HPDE6-E6E7 (cell line): ENCODE data around the gene AK8.

ENCODE experiments used
- DNase-seq: peaks from one replicate; pipeline ENCODE4 v3.0.0; 2011; ENCODE audit warnings: missing footprints; ENCODE audit errors: extremely low spot score

AK8 gene

DNA sequence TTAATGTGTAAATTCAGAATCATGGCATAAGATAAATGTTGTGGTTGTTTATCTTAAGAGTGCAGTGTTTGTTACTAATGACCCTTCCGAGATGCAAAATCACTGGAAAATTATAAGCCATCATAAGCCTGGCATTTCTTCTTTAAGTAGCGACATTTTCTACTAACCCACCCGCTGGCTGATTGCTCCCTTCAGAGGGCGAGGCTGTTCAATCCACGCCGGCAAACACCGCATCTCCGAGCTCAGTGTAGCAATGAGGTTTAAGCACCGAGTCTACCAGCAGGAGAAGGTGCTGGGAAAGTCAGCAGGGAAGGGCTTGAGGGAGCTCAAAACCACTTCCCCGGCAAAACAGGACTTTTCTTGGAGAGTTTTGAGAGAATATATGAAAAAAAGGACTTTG, 52.7 kb downstream of the AK8 start:
- no peak for DNase-seq

DNA sequence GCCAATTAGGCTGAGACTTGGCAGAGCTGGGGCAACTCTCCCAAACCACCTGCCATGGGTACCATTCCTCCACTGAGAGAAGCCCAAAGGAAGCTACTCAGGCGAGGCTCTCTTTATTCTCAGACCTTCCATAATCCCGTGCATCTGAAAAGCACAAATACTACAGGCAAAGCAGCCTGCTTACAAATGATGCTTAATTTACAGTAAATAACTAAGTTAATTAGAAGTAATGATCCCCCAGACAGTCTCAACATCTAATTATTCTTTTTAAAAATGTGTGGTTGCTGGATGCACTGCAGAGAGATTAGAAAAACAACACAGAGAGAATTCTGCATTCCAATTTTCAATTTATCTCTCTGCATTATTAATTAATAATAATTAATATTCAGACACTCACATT, 53.1 kb downstream of the AK8 start:
- no peak for DNase-seq

- DNase-seq: no peak
These were observed 53.9 kb downstream of the AK8 start for GRCh38 chr9:132824151-132824550.

DNA sequence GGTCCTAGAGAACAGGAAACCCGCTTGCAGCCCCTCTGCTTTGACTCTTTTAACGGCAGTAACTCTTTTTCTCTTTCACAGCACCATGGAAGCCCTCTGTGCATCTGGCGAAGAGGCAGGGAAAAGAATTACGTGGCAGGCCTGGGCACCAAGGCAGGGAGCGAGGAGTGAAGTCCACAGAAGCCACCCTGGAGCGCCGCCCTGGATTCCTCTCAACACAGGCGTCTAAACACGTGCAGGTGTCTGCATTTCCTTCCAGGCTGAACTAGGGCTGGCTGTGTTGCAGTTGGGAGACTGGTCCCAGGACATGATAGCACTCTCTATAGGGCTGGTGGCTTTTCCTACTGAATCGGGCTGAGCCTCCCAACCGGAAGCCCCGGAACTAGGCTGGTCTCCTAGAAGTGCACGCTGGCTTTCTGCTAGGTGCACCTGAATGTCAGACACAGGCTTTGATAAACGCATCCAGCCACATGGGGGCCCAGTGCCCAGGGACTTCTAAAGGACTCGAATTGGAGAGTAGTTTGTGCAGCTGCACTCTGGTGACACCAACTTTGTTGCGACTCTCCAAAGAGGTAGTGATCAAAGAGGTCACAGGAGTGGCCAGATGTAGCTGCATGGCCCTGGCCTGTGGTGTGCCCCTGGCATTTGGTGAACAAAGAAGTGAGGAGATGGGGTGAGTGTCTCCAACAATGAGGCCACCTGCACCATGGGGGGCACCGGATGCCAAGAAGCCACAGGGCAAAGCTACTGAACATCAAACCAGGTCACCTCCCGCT, 54.5 kb downstream of the AK8 start:
- no peak for DNase-seq

DNA sequence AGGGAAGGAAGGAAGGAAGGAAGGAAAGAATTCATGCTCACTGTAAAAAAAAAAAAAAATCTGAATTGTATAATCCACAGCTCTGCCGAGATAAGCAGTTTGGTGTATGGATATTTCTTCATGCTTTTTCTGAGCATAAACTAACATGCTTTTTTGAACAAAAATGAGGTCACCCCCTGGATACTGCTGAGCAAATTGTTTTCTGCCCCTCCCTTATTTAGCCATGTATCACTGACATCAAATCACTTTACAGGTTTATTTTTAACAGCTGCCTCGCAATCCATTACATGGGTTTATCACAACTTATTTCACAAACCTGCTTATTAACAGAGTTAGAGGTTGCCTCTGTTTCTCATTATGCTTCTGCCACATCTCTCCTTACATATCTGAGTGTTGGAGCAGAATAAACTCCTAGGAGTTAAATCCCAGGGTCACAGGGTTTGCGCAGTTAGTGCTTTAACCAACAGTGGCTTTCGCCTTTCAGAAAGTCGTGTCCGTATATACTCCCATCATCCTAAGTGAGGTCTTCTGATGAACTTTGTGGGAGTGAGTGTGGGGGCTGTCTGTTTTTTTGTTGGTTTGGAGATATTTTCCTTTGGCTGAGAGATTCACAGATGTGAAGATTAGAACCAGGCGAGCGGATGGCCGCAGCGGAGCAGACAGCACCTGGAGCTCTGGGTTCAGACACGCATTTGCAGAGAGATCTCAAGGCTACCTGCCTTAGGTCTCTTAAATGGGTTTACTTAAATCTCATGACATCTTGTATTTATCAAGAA, 57.7 kb downstream of the AK8 start:
- no peak for DNase-seq

GRCh38 chr9:132818588-132818987, 59.5 kb downstream of the AK8 start:
- DNase-seq: no peak

- DNase-seq: no peak
These were observed 63.1 kb downstream of the AK8 start for GRCh38 chr9:132814937-132815336.

DNA sequence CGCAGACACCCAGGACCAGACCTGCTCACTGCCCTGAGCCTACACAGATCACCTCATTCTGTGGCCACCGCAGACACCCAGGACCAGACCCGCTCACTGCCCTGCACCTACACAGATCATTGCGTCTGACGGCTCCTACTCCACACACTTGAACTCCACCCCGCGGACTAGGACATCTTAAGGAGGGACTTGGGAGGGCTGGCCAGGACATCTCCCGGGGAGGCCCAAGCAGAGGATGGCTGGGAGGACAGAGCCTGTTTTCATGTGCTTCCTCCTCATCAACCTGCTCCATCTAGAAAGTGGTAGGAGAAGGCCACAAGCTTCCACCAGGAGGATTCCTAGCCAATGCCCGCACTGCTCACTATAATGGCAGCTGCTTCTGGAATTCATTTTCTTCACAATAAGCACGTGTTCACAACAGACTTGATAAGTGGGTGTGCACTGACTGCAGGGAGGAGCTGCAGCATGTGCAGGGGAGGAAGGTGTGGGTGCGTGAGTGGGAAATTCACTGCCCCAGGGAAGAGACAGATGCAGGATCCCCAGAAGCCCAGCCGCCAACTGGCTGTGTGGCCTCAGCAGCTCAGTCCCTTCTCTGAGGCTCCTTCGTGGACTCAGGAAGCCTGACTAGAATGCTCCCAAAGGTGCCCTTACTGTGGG, 64.8 kb downstream of the AK8 start:
- DNase-seq: no peak

- no peak for DNase-seq
These were observed 66.1 kb downstream of the AK8 start for GRCh38 chr9:132811985-132812384.

DNA sequence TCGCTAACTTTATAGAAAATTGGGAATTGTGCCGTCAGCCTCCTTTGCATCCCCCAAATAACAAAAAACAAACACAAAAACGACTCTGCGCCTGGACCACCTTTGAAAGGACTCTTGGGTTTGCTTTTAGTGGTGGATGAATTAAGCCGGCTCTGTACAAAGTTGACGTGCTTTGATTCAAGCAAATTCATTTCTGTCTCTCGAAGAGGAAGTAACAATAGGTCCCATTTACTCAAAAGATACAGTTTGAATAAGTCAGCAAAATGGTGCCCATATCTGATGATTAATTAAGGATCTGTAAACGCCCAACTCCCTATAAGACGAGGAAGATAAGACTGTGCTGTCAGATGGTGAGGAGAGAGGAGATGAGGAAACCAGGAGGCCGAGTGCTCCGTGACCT, 67.8 kb downstream of the AK8 start:
- DNase-seq: no peak

DNA sequence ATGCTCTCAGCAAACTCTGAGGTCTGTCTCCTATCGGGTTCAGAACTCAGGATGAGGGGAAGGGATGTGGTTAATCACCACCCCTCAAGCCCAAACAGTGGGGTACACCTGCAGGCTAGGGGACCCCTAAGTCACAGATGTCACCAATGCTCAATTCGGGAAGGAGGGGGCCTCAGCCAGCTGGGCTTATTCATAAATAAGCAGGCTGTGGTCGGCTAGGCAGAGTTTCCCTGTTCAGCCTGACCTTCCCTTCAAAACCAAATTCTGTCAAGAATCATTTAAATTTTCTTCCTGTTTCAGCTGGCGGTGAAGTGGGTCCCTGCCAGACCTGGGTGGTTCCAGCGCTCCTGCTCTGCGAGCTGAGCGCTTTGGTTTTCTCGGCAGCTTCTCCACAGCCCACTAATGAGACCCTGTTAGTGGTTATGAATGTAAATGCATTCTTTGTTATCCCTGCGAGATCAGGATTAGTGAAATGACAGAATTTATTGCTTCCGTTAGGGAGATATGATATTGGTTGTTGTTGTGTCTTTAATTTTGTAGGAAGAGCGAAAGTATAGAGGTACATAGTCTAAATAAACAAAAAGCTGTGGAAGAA, 68.3 kb downstream of the AK8 start:
- no peak for DNase-seq

GRCh38 chr9:132808645-132809044, 69.4 kb downstream of the AK8 start:
- DNase-seq: no peak

GRCh38 chr9:132806723-132807421, 71.2 kb downstream of the AK8 start:
- DNase-seq: no peak

DNA sequence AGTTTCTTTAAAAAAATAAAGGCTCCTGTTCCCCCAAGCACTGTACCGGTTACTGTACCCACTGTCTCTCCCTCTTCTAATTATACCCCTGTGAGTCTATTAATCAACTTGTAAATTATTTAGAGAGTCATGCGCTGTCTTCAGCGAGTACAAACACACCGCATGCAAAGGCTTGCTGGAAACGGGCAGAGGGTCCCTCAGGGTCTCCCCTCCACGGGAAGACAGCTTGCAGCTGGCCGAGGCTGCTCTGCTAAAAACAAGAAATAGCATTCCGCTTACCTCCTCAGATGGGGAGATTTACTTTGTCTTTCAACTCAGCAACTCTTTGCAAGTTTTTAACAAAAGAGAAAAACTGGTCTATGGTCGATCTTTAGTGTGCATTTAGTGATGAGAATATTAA, 71.8 kb downstream of the AK8 start:
- DNase-seq: no peak

DNA sequence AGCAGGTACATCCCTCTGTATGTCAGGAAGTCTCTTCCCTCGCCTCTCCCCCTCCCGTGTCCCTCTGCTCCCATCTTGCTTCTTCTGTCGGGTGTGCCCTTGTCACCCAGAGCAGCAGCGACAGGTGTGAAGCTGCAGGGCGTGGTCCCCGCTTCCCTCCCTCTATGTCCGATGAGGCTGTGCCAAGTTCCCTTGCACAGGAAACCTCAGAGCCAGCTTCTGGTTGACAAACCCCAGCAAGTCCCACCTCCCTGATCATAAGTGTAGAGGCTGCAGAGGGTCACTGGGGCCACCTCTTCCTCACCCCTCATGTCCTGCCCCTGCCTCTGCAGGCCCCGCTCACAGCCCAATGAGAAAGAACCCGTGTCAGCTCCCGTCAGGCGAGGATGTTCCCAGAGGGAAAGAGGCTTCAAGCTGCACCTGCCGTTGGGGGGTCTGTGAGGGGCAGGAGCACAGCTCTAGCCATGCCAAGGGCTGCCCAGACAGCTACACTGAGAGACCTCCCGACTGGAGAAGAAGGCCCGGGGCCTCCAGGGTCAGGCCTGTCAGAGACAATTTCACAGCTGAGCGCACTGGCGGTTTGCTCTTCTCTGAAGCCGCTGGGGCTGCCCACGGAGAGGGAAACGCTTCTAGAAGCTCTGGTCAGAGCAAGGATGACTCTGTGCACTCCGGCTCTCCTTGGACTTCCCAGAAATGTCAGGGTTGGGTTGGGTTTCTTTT, 73.3 kb downstream of the AK8 start:
- no peak for DNase-seq

DNA sequence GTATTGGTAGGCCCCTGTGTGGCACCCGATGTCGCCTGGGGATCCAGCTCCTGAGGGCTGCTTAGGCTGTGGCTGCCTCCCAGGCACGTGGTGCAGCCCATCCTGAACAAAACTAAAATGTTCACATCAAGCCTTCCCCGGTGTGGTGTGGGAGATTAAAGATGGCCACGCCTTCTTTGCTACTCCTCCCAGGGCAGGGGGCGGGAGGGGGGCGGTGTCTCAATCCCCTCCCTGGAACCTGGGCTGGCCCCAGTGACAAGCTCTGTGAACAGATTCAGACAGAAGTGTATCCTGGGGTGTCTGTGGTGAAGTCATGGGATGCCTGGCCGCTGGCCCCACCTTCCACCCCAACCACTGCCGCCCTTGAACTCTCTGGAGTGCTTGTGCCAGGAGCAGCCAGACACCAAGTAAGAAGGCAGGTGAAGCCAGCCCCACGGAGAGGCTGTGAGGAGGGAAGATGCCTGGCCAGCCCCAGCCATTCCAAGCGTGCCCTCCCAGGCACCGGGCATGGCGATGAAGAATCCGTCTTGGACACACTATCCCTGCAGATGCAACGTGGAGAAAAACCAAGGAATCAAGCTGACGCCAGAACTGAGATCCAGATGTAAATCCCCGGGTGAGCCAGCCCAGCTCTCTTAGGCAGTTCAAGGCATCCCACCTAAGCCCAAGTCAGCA, 75.8 kb downstream of the AK8 start:
- DNase-seq: no peak

- no peak for DNase-seq
These were observed 76.4 kb downstream of the AK8 start for GRCh38 chr9:132801659-132802058.

DNA sequence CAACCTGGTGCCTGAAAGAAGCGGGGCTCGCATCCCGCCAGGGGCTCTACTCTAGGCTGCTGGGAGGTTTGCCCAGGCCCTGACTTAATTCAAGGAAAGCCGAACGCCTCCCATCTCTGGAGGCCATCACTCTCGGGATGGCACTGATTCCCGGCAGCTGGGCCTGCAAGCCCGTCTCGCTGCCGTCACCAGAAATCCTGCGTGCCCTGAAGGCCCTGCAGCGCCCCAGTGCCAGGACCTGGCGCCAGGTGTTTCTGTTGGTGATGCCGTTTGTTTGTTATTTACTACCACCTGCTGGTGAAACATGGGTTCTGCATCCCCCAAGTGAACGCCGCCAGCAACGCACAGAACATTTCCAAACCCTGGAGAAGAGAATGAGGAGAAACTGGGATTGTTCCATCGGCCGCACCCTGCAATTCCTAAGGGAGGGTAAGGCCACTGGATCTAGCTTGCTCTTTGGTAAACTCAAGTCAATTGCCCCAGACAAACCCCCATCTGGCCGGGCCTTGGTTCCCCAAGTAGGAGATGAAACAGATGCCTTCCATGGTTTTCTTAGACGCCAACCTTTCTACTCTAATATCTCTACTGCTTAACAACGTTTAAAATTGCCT, 77.9 kb downstream of the AK8 start:
- DNase-seq: peak; percentile 52

DNA sequence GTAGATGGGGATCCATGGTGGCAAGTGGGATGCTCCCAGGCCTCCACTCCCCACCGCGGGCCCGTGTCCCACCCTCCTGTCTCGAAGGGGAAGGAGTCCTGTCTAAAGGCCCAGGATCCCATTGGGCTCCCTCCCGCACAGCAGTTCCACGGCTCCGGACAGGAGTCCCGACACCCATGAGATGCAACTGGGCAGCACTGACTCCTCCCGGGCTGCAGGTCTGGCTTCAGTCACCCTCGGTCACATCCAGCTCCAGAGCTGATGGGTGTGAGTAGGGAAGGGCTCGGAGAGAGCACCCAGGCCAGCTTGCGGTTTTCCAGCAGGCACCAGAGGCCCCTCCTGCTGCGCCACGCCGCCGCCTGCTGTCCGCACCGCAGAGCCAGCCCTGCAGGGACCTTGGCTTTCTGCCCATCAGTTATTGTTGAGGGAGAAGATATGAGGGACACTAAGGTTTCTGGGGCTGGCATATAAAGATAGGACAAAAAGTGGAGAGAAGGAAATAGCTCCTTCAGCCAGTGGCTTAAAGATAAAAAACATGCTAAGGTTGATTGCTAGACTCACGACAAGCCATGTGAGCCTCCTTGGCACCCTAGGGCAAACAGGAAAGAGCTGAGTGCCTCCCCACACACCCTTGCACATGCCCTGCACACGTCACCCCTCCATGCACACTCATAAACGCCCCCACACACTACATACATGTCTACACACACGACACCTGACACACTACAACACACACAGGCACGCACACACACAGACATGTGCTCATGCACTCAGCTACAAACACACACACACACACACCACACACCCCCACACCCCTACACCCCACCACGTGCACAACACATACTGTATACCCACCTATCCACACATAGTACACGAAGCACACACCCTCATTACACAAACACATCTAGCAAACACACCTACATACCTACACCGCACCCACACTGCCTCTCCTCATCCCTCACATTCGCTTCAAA, 79.0 kb downstream of the AK8 start:
- DNase-seq: no peak
